22Rv1 (cell line): Measurements from ENCODE around the gene SND1.

ENCODE experiments used
- H3K27ac ChIP-seq: fragments of 450-650 bp; 2 replicates; pipeline ENCODE4 v1.5.1; 2017
- ZFX ChIP-seq: fragments of 450-650 bp; IDR thresholded peaks from 2 replicates; pipeline ENCODE4 v1.6.1; 2017; ENCODE audit warnings: antibody characterized with exemption, borderline replicate concordance
- TF ChIP-seq, protein P1 (sequence below): fragments of 450-650 bp; IDR thresholded peaks from 2 replicates; pipeline ENCODE4 v1.5.1; 2017; ENCODE audit warnings: mild to moderate bottlenecking

SND1 gene

GRCh38 chr7:127892488-127893314 lies 240.7 kb downstream of the SND1 start:
- TF ChIP-seq ZFX, result no peak
- TF ChIP-seq, protein P1, sequence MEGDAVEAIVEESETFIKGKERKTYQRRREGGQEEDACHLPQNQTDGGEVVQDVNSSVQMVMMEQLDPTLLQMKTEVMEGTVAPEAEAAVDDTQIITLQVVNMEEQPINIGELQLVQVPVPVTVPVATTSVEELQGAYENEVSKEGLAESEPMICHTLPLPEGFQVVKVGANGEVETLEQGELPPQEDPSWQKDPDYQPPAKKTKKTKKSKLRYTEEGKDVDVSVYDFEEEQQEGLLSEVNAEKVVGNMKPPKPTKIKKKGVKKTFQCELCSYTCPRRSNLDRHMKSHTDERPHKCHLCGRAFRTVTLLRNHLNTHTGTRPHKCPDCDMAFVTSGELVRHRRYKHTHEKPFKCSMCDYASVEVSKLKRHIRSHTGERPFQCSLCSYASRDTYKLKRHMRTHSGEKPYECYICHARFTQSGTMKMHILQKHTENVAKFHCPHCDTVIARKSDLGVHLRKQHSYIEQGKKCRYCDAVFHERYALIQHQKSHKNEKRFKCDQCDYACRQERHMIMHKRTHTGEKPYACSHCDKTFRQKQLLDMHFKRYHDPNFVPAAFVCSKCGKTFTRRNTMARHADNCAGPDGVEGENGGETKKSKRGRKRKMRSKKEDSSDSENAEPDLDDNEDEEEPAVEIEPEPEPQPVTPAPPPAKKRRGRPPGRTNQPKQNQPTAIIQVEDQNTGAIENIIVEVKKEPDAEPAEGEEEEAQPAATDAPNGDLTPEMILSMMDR, result no peak
- no peak overlapping the region for H3K27ac ChIP-seq

- H3K27ac ChIP-seq, result no peak overlapping the region
- TF ChIP-seq ZFX, result no peak
- TF ChIP-seq, protein P1, result no peak
These were observed 241.6 kb downstream of the SND1 start for GRCh38 chr7:127893547-127893946.

DNA sequence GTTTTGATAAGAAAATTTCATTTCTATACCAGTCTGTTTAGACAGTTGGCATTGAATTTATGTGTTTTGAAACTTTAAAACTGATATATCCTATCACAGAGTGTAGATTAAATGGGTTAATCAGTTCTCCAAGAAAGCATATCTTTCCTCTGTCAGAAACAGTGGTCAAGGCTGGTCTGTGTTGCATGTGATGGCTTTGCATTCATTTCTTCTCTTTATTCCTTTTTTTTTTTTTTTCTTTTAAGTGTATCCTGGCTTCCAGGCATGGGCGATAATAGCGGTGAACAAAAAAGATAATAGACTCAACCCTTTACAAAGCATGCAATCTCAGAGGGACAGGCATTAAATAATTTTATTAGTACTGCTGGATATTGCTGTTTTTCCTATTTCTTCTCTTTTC lies 242.6 kb downstream of the SND1 start:
- no peak overlapping the region for H3K27ac ChIP-seq
- no peak for TF ChIP-seq ZFX
- TF ChIP-seq, protein P1, result no peak

DNA sequence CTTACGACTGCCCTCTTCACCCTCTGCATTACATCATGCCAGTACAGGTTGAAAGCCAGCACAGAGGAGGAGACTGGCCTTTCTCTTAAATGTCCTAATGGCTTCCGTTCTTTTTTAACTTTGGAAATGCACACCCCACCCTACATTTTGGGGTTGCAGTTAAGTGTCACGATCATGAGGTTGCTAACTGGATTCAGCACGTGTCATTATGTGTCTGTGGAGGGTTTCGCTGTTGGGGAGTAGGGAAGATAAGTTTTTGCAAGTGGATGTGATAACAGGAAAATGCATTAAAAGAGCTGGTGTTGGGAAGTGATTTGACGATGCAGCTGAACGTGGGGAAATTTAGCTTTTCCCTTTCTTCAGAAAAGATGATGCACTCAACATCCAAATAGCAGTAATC lies 243.4 kb downstream of the SND1 start:
- no peak for TF ChIP-seq ZFX
- TF ChIP-seq, protein P1, result no peak
- no peak overlapping the region for H3K27ac ChIP-seq

- no peak overlapping the region for H3K27ac ChIP-seq
- no peak for TF ChIP-seq ZFX
- TF ChIP-seq, protein P1, result no peak
These were observed 243.9 kb downstream of the SND1 start for GRCh38 chr7:127895814-127896280.

- H3K27ac ChIP-seq, result no peak overlapping the region
These were observed 244.7 kb downstream of the SND1 start for GRCh38 chr7:127896659-127897058.

More at GRCh38 chr7:127896659-127897058, 244.7 kb downstream of the SND1 start:
- TF ChIP-seq, protein P1, result no peak
- TF ChIP-seq ZFX, result no peak
